Thoracic aorta (tissue), 2 donors: Measurements from ENCODE around the gene PPP1R13B. TPM values are rescaled to one million over a fixed set of nuclear protein-coding genes. Genes with fewer than 3 reads are reported as not detected.
"Not testable (repeated sequence)": the region's sequence is repeated elsewhere in the genome, so short reads cannot be mapped to it uniquely, and the experiment has no call there.

ENCODE experiments used
- ATAC-seq: fragments of 150-250 bp; one replicate; pipeline ENCODE4 v1.8.0; 2017; ENCODE audit warnings: low read depth; ENCODE audit not compliant: insufficient number of reproducible peaks, low FRiP score
- DNase-seq: peaks from one replicate; pipeline ENCODE4 v3.0.0-alpha.2; 2020; ENCODE audit warnings: low spot score
- H3K27ac ChIP-seq, 2 donors: fragments of 200-600 bp; sonication (generic); 1 replicate in 1 of 2; 2 replicates in 1 of 2; pipeline ENCODE4 v1.5.1; 2016; ENCODE audit warnings: mild to moderate bottlenecking in 2 of 2, moderate library complexity in 2 of 2
- H3K27me3 ChIP-seq: fragments of 200-600 bp; sonication (generic); replicated peaks from 2 replicates; pipeline ENCODE4 v1.6.0; 2016; ENCODE audit warnings: mild to moderate bottlenecking; ENCODE audit not compliant: insufficient read depth
- H3K36me3 ChIP-seq: fragments of 200-600 bp; sonication (generic); one replicate; pipeline ENCODE4 v1.5.1; 2016
- H3K4me1 ChIP-seq, 2 donors: fragments of 200-600 bp; sonication (generic); 1 replicate in 1 of 2; 2 replicates in 1 of 2; pipeline versions ENCODE4 v1.5.1 to v1.6.0; 2016; ENCODE audit warnings: low read depth in 2 of 2, mild to moderate bottlenecking in 1 of 2; ENCODE audit not compliant: control insufficient read depth in 1 of 2
- H3K4me3 ChIP-seq: fragments of 200-600 bp; sonication (generic); 2 replicates; pipeline ENCODE4 v1.5.1; 2016; ENCODE audit warnings: mild to moderate bottlenecking
- H3K9me3 ChIP-seq: fragments of 200-600 bp; sonication (generic); 2 replicates; pipeline ENCODE4 v1.5.1; 2016
- CTCF ChIP-seq: fragments of 200-600 bp; sonication (generic); IDR thresholded peaks from one replicate; pipeline ENCODE4 v1.5.1; 2019; ENCODE audit warnings: antibody characterized with exemption
- total RNA-seq, 2 donors: library from RNA; depleted of rRNA; stranded (reverse); fragments of >200 nt; gene quantifications; one replicate each; pipeline versions ENCODE4 v1.1.0 to v1.2.3, GENCODE V29; 2016

PPP1R13B gene
- total RNA-seq, 2 donors from 2014 or later = 10.7 to 15.3 TPM

- Histone ChIP-seq H3K4me3 (no peak overlapping the region), H3K27me3 (no peaks in the 10 kb centered on the region), H3K4me1 (peaks cover 13 to 50% of the 10 kb centered on the region in 2 donors), H3K27ac (no peak overlapping the region), H3K9me3 (no peaks in the 10 kb centered on the region), H3K36me3 (peaks cover 34% of the 10 kb centered on the region)
- no peak for TF ChIP-seq CTCF
- ATAC-seq (no peak), DNase-seq (no peak)
Observed at GRCh38 chr14:103693515-103693914, 153.9 kb downstream of the PPP1R13B start.

DNA sequence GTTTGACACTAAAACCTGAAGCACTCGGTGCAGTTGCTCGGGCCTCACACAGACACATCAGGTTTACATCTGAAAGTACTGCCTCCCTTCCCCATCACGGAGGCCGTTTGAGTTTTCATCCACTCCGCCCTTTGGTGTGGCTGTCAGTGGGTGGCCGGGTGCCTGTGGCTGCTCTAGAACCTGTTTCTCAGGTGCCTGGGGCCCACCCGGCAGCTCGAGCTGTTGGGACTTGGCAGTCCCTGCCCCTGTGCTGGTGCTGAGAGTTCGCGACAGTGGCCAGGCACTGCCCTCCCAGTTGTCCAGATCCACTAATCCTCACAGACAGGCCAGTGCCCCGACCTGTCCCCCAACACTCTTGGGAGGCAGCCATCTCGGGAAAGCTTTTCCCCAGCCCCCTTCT lies 154.5 kb downstream of the PPP1R13B start:
- Histone ChIP-seq H3K27ac (no peak overlapping the region), H3K4me3 (no peak overlapping the region), H3K36me3 (peaks cover 31% of the 10 kb centered on the region), H3K9me3 (no peaks in the 10 kb centered on the region), H3K27me3 (no peaks in the 10 kb centered on the region), H3K4me1 (peaks cover 13 to 51% of the 10 kb centered on the region in 2 donors)
- DNase-seq (no peak), ATAC-seq (no peak)
- TF ChIP-seq CTCF = no peak

GRCh38 chr14:103692159-103692558 lies 155.2 kb downstream of the PPP1R13B start:
- Histone ChIP-seq H3K27ac (no peak overlapping the region), H3K4me1 (peaks cover 12 to 49% of the 10 kb centered on the region in 2 donors), H3K9me3 (no peaks in the 10 kb centered on the region), H3K4me3 (no peak overlapping the region), H3K36me3 (peaks cover 31% of the 10 kb centered on the region), H3K27me3 (no peaks in the 10 kb centered on the region)
- no peak for ATAC-seq
- no peak for DNase-seq
- TF ChIP-seq CTCF = no peak

DNA sequence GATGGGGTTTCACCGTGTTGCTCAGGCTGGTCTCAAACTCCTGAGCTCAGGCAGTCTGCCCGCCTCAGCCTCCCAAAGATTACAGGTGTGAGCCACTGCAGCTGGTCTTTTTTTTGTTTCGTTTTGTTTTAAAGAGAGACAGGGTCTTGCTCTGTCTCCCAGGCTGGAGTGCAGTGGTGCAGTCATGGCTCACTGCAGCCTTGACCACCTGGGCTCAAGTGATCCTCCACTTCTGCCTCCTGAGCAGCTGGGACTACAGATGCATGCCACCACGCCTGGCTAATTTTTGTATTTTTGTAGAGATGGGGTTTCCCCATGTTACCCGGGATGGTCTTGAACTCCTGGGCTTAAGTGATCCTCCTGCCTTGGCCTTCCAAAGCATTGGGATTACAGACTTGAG lies 155.7 kb downstream of the PPP1R13B start:
- not testable (repeated sequence) for H3K9me3 ChIP-seq, H3K27me3 ChIP-seq, DNase-seq, H3K27ac ChIP-seq, ATAC-seq, H3K4me3 ChIP-seq
- peaks cover 36% of the 10 kb centered on the region for H3K36me3 ChIP-seq
- peaks cover 9 to 49% of the 10 kb centered on the region in 2 donors for H3K4me1 ChIP-seq

DNA sequence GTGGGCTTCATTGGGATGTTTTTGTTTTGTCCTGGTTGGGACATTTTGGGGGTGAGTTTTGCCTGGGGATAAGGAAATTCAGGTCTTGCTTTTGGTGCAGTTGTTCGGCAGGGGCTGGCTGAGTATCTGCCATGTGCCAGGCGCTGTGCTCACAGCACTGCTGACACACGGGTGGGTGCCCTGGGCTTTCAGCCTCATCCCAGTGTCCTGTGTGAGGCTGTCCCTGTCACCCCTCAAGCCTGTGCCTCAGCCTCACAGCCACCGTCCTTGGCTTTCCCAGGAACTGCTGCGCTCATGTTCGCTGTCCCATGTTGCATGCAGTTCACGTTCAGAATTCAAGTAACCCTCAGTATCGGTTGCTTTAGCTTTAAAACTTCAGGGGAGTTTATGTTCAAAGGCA lies 157.0 kb downstream of the PPP1R13B start:
- Histone ChIP-seq H3K4me3 (no peak overlapping the region), H3K27ac (peak overlapping the region in 1 of 2 donors; percentile 4), H3K9me3 (no peaks in the 10 kb centered on the region), H3K36me3 (peaks cover 48% of the 10 kb centered on the region), H3K4me1 (peaks cover 8 to 39% of the 10 kb centered on the region in 2 donors), H3K27me3 (no peaks in the 10 kb centered on the region)
- TF ChIP-seq CTCF = no peak
- ATAC-seq (no peak), DNase-seq (no peak)
